ENCODE results near the gene ZBTB17. TPM values are rescaled to one million over a fixed set of nuclear protein-coding genes. Genes with fewer than 3 reads are reported as not detected.

Gene ZBTB17
- total and polyA plus RNA-seq, 9 of the 15 experiments (the other 6 are each of a cell fraction or from before 2014, with no cell fraction given), result 1.1 to 53.4 (median 29.6) TPM

DNA sequence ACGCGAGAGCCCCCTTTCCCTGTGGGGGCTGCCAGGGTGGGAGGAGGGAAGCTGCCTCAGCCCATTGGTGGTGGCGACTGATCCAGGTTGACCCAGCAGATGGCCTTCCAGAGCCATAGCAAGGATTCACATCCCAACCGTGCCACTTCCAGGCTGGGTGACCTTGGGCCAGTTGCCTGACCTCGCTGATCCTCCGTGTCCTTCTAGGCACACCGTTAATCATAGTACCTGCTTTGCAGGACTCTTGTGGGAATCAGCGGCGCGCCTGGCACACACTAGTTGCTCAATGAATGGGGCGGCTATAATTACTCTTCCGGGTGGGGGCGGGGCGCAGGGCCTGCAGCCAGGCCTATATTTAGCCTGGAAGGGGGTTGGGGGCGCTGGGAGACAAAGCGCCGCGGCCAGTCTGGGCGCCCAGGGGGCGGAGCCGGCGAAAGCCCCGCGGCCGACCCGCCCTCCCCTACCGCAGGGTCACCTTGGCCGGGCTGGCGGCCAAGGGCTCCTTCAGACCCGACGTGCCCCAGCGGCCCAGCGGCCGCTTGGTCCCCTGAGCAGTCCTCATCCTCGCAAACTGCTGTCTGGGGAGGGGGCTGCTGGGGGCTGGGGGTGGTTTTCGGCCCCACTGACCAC, 36.8 kb upstream of the ZBTB17 start (continued):
- TF ChIP-seq, protein P1, sequence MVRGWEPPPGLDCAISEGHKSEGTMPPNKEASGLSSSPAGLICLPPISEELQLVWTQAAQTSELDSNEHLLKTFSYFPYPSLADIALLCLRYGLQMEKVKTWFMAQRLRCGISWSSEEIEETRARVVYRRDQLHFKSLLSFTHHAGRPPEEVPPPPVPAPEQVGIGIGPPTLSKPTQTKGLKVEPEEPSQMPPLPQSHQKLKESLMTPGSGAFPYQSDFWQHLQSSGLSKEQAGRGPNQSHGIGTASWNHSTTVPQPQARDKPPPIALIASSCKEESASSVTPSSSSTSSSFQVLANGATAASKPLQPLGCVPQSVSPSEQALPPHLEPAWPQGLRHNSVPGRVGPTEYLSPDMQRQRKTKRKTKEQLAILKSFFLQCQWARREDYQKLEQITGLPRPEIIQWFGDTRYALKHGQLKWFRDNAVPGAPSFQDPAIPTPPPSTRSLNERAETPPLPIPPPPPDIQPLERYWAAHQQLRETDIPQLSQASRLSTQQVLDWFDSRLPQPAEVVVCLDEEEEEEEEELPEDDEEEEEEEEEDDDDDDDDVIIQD (CRISPR knock-in tag; IDR thresholded peaks at IDR 0.05), result no peak
- TF ChIP-seq ZNF584 (CRISPR knock-in tag; IDR thresholded peaks at IDR 0.05; ENCODE audit: low read depth), result no peak
- no peak for TF ChIP-seq ZNF695 (CRISPR knock-in tag; IDR thresholded peaks at IDR 0.05)
- no peak for TF ChIP-seq NONO (IDR thresholded peaks at IDR 0.05; ENCODE audit: low read depth in 2 of 2, low read length in 1 of 2)
- no peak for TF ChIP-seq STAT5A (IDR thresholded peaks at IDR 0.05; ENCODE audit: borderline replicate concordance, low read length)
- TF ChIP-seq TAF7 (tag; IDR thresholded peaks at IDR 0.05), result no peak
- no peak for TF ChIP-seq ZKSCAN3 (CRISPR knock-in tag; IDR thresholded peaks at IDR 0.05)
- no peak for TF ChIP-seq ZNF57 (CRISPR knock-in tag; IDR thresholded peaks at IDR 0.05)
- TF ChIP-seq EHMT2 (IDR thresholded peaks at IDR 0.05), result no peak
- peak; percentile 41; the same call in 1 of the 2 replicates for TF ChIP-seq CTBP1 (IDR thresholded peaks at IDR 0.05; ENCODE audit: borderline replicate concordance)
- TF ChIP-seq, protein P2, sequence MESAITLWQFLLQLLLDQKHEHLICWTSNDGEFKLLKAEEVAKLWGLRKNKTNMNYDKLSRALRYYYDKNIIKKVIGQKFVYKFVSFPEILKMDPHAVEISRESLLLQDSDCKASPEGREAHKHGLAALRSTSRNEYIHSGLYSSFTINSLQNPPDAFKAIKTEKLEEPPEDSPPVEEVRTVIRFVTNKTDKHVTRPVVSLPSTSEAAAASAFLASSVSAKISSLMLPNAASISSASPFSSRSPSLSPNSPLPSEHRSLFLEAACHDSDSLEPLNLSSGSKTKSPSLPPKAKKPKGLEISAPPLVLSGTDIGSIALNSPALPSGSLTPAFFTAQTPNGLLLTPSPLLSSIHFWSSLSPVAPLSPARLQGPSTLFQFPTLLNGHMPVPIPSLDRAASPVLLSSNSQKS (CRISPR knock-in tag; IDR thresholded peaks at IDR 0.05), result no peak
- TF ChIP-seq ZNF436 (CRISPR knock-in tag; IDR thresholded peaks at IDR 0.05), result no peak
- TF ChIP-seq DDX20 (tag; IDR thresholded peaks at IDR 0.05; ENCODE audit: low read depth), result no peak
- no peak for TF ChIP-seq FOXA3 (CRISPR knock-in tag; conservative IDR thresholded peaks at IDR 0.05 in 1 of 2, IDR thresholded peaks at IDR 0.05 in 1 of 2)
- no peak for TF ChIP-seq LCOR (CRISPR knock-in tag; IDR thresholded peaks at IDR 0.05)
- TF ChIP-seq OTX1 (CRISPR knock-in tag; IDR thresholded peaks at IDR 0.05), result no peak
- peak; percentile 80 for TF ChIP-seq RBFOX2 (IDR thresholded peaks at IDR 0.05; ENCODE audit: low read depth, low read length)
- no peak for TF ChIP-seq ZFP1 (CRISPR knock-in tag; IDR thresholded peaks at IDR 0.05)
- no peak for TF ChIP-seq LARP7 (IDR thresholded peaks at IDR 0.05)
- peak; percentile 18; the same call in 1 of the 2 replicates for TF ChIP-seq ZC3H4 (CRISPR knock-in tag; IDR thresholded peaks at IDR 0.05; ENCODE audit: borderline replicate concordance)
- TF ChIP-seq, protein P3, sequence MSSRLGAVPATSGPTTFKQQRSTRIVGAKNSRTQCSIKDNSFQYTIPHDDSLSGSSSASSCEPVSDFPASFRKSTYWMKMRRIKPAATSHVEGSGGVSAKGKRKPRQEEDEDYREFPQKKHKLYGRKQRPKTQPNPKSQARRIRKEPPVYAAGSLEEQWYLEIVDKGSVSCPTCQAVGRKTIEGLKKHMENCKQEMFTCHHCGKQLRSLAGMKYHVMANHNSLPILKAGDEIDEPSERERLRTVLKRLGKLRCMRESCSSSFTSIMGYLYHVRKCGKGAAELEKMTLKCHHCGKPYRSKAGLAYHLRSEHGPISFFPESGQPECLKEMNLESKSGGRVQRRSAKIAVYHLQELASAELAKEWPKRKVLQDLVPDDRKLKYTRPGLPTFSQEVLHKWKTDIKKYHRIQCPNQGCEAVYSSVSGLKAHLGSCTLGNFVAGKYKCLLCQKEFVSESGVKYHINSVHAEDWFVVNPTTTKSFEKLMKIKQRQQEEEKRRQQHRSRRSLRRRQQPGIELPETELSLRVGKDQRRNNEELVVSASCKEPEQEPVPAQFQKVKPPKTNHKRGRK (tag; IDR thresholded peaks at IDR 0.05), result no peak
- TF ChIP-seq RBM25 (IDR thresholded peaks at IDR 0.05; ENCODE audit: low read depth, low read length, severe bottlenecking), result peak; percentile 70
- no peak for TF ChIP-seq CHCHD3 (CRISPR knock-in tag; IDR thresholded peaks at IDR 0.05)
- no peak for TF ChIP-seq SMARCA4 (IDR thresholded peaks at IDR 0.05)
- TF ChIP-seq NCOA4 (IDR thresholded peaks at IDR 0.05; ENCODE audit: partially characterized antibody), result no peak
- no peak for TF ChIP-seq HNRNPLL (IDR thresholded peaks at IDR 0.05; ENCODE audit: low read depth, low read length, poor library complexity, severe bottlenecking)
- TF ChIP-seq SAFB2 (IDR thresholded peaks at IDR 0.05; ENCODE audit: borderline replicate concordance, low read depth, low read length, severe bottlenecking), result no peak

Measured in K562 (cell line).